ENCODE results near the gene AFF3. TPM values are rescaled to one million over a fixed set of nuclear protein-coding genes. Genes with fewer than 3 reads are reported as not detected.

AFF3 gene
- total RNA-seq, 1 experiment from 2014 or later, result 3.0 TPM

DNA sequence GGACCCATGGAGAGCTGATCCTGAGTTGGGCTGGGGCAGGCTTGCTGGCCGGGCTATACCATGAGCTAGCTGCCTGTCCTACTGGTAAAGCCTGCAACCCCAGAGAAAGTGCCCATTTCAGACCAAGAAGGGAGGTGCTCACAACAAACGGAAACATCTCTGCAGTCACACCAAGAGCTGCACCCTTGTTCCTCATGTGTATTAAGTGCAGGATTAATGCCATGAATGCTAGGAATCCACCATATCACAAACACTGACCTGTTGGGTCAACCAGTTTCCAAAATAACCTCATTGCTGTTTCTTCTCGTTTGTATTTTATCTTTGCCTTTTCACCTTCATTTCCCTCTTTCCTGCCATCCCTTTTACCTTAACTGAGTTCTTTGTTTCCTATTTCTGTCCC is 69.9 kb downstream of the AFF3 start:
- no peak for DNase-seq (ENCODE audit: low read depth)

DNA sequence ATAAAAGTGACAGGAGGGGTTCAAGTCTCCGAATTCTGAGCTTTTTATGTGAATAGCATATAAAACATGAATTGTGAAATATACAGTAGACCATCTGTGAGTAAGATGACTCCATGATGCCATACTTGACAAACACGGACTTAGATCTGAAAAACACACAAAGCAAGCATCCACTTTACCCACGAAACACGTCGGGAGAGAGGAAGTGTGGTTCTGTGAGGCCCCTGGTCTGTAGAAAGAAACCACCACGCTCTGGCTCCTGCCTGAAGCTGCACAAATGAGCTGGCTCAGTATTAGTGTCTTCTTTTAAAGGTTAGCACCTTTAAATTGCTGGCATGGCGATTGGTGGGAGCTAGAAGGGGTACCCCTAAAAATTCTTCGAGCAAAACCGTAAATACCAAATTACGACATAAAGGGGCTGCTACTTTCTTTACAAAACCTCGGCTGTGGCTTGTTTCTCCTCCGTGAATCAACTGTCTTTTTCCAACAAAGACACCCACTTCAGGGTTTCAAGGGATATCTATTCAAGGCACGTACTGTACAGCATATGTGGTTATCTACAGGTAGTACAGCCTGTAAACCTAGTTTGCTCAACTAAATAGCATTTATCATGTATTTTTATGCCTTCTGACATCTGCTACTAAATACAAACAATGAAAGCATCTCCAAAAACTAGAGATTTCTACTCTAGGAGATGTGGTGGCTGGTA is 70.9 kb downstream of the AFF3 start:
- no peak for DNase-seq (ENCODE audit: low read depth)

DNA sequence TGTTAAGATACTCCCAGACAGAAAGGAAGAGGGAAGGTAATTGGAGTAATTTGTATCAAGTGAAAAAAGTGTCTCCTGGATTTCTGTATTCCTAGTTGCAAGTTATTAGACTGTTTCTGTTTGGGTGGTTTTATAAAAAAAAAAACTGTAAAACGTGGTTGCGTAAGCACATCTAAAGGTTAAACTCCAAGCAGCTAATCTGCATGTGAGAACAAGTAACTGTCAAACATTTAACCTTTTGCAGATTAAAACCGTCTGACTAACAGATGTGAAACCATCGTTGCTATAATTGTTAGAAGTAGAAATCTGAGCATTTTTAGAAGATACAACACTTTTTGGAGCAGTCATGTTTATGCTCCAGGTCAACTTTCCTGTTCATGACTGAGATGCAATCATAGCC is 72.3 kb downstream of the AFF3 start:
- peak; percentile 26 for DNase-seq (ENCODE audit: low read depth)

DNA sequence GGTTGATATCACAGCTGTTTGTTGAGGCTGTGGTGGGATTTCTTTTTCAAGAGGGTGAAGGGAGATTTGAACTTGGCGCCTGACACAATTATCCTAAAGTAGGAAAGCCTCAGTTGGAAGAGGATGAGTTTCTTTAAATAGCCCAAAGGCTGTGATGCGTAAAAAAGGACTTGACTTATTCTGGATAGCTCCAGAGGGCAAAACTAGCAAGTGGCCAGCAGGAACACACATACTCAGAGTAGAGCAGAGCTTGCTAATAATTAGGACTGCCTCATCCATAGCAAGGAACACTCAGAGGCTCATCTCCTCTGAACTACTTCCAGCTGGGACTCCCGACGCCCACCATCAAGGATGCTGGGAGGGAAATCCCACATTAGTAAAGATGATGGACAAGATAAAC is 74.0 kb downstream of the AFF3 start:
- DNase-seq (ENCODE audit: low read depth), result peak; percentile 14

DNA sequence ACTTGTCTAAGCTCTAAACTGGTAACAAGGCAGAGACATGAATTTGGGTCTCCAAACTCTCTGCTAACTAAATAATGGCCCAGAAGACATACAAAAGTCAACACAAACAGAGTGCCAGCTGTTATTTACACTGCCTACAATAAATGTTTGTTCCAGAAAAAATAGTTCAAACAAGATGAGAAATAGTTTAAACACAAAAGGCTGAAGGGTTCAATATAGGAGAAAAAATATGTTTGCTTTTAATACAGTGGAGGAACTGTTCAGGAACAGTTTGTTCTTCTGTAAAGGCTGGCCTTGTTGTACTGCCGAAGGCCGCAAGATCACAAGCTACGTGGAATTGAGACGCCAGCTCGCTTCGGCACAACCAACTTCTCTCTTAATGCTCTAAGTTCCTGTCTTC is 74.6 kb downstream of the AFF3 start:
- no peak for DNase-seq (ENCODE audit: low read depth)

DNA sequence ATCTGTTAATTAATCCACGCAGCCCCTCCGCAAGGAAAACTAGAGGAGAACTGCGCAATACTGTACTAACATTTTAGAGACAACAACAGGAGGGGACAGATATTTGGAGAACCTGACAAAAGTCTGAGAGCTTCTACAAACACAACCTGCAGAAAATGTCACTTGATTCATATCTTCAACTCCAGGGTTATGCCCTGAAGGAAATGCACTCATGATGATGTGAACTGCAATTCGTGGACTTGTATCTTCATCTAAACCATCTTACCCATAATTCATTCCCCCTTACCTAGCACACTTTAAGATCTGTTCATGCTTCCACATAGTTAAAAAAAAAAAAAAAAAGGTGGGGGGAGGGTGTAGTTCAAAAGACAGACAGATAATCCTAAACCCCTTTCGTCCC is 75.5 kb downstream of the AFF3 start:
- DNase-seq (ENCODE audit: low read depth), result no peak

DNA sequence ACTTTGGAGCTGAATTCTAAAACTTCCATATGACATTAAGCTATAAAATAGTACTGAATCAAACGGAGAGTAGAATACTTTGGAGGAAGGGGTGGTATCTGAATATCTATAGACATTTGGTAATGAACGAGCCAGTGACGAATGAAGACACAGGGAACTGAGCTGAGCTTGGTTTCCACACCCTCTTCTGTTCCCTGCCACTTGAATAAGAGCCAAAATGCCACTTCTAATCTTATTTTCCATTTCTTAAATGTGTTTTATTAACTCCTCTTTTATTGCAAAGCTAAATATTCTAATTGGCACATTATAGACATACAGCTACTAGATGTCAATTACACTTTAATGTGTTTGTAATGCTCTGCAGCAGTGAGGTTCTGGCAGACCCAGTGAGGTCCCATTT is 76.1 kb downstream of the AFF3 start:
- no peak for DNase-seq (ENCODE audit: low read depth)

DNA sequence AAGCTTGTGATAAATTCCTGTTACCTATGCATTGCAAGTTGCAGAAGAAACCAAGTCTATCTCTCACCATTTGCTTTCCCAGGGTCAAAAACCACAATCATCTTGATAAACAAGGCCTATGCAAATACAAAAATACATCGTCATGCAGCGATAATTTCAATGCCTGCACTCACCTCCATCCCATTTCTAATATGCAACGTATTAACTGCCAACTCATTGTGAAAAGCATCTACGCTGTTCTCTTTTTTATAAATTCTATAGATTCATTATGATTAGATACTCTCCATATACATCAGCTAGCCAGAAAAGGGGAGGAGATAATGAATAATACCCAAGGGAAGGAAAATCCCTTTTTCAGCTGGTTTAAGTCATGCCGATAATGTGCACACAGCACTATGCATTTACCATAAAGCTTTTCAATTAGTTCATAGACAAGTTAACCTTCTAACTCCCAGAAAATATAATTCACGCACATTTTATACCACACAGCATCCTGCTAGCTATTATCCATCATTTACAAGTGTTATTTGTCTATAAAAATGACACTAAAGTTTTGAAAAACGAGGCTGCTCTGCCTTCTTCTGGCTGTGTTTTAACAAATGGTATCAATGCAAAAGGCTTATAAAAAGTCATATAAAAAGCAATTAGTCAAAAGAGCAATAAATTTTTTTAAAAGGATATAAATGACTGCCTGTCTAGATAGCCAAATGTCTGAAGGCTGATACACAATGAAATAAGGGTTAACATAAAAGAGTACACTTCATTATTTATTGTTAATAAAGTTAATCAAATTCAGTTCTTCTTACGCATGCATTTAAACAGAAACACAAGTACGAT is 77.6 kb downstream of the AFF3 start:
- peak; percentile 8 for DNase-seq (ENCODE audit: low read depth)

DNA sequence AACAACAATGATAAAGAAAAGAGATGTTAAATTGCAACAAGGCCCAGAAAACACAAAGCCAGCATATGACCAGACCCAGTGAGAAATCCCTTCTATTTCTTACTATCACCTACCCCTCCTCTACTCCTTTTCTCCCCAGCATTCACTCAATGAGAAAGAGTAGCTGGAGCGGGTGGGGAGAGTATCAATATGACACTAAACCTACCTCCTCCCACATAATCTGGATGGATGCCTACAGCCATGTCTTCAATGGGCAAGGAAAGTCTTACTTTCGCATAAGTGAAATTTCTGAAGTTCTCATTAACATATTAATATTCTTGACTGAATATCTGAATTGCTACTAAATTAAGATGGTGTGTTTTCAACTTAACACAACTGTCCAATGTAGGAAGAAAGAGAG is 78.2 kb downstream of the AFF3 start:
- no peak for DNase-seq (ENCODE audit: low read depth)

DNA sequence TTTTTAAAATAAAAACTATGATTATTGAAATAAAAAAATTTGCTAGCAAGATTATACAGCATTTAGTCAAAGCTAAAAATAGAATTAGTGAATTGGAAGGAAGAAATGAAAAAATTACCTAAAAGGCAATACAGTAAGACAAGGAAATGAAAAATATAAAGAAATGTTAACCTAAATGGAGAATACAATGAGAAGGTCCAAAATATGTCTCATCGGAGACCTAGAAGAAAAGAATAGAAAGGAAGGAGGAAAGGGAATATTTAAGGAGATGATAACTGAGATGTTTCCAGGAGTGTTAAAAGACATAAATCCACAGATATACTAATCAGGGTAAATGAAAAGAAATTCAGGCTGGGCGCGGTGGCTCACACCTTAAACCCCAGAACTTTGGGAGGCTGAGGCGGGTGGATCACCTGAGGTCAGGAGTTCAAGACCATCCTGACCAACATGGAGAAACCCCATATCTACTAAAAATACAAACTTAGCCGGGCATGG is 78.9 kb downstream of the AFF3 start:
- no peak for DNase-seq (ENCODE audit: low read depth)

DNA sequence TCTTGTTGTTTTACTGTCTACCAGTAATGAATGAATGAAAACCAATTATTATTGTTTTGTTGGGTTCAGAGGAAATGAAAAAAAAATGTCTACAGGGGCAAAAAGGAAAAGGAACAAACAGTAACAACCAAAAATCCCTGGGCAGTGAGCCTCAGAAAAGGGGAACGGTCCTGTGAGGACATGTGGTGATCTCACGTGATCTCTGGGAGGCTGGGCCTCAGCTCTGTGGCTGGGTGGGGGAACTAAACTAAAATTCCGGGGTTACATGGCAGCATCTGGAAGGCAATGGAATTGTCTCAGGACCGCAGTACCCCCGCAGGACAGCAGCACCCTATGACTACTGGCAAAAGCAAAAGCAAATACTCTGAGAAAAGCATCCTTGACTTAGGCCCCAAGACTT is 80.1 kb downstream of the AFF3 start:
- no peak for DNase-seq (ENCODE audit: low read depth)

DNA sequence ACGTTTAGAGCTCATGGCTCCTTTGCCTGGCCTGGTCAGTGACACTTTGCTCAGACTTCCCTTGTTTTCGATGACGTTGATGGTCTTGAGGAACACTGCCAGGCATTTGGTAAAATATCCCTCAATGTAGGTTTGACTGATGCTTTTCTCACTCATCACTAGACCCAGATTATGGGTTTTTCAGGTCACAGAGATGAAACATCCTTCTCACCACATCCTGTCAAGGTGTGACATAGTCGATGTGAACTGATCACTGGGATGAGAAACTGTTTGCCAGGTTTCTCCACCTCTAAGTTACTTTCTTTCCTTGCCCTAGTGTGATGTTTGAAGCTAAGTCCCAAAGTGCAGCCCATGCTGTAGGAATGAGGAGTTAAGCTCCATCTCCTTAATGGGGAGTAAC is 81.5 kb downstream of the AFF3 start:
- no peak for DNase-seq (ENCODE audit: low read depth)

DNA sequence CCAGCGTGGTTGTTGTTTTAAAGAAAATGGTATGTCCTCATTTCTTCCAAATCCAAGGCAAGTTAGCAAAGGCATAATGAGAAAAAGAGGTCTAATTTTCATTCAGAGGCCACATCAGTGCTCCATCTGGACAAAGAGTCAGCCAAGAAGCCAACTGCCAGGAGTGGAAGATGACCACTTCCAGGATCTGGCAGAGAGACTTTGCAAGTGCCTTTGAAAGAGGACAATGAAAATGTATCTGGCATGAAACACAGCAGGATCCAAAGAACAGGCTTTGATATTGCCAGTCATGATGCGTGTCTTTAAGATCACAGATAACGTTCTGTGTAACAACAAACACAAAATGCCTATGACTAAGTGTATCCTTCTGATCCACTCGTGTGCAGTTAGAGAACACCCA is 82.8 kb downstream of the AFF3 start:
- no peak for DNase-seq (ENCODE audit: low read depth)

DNA sequence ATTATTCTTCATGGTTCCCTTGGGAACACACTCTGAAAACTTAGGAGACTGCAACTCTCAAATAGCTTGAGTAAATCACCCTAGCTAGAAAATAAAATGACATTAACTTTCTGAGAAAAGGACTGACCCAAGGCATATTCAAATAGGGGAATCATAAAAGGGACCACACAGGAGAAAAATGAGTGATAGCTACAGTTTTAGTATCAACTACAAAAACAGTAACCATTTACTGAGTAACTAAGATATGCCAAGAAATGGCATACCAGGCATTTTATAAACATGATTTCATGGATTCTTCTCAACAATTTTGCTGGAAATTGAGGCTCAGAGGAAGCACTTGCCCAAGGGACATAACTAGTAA is 84.5 kb downstream of the AFF3 start:
- peak; percentile 60 for DNase-seq (ENCODE audit: low read depth)

DNA sequence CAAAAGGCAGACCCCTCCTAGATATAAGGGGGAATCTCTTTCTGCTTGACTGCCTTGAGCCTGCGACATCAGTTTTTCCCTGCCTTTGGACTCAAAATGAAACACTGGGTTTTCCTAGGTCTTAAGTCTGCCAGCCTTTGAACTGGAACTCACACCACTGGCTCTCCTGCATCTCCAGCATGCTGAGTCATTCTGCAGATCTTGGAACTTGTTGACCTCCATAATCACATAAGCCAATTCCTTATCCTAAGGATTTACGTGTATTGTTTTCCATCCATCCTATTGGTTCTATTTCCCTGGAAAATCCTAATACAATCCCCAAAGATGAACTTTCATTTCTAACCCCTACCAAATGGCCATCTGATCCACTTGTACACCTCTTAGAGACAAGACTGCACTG is 88.0 kb downstream of the AFF3 start:
- DNase-seq (ENCODE audit: low read depth), result no peak

DNA sequence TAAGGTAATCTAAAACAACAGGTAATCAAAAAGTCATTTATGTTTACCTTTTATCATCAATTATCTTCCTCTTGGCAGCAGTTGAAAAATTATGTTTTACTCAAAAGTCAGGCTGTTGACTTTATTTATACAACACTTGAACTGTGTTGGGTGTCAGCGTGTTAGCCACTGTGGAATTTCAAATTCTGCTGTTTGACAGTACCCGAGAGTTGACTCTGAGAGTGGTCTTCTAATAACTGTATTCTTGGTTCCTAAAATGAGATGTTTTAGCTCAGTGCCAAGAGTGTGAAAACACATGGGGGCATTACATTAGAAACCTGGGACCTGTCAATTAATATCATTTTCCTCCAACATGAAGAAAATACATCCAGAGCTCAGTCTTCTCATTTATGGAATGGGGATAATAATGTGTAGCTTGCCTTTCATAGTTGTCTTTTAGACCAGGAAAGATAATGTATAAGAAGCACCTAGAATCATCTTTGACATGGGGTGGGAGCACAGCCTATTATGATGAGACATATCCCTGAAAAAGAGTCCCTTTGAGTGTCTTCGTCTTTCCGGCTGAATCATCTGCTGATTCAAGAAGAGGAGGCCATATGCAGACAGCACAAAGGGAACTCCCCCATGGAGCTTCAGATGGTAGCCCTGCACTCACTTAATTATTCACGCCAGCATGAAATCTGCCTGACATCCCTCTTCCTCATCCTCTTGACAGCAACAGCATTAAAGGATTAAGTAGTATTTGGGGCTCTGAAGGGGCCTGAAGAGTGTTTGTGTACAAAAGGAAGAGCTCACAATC is 89.1 kb downstream of the AFF3 start:
- no peak for DNase-seq (ENCODE audit: low read depth)

DNA sequence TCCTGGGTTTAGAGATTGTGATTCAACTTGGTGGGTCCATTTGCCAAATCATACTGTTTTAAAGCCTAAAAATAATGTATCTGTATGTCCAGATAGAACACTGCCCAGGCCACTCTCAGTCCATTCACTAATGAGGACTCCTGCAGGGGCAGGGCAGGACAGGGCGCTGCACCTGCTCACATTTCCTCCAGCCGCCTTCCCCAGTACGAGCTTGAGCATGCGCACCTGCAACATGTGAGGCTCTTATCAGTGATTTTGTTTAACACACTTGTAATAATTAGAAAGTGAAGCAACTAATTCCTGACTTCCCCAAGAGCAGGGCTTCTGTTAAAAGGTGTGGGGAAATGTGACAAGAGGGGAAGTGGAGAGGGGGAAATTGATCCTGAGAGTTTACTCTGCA is 89.7 kb downstream of the AFF3 start:
- no peak for DNase-seq (ENCODE audit: low read depth)

DNA sequence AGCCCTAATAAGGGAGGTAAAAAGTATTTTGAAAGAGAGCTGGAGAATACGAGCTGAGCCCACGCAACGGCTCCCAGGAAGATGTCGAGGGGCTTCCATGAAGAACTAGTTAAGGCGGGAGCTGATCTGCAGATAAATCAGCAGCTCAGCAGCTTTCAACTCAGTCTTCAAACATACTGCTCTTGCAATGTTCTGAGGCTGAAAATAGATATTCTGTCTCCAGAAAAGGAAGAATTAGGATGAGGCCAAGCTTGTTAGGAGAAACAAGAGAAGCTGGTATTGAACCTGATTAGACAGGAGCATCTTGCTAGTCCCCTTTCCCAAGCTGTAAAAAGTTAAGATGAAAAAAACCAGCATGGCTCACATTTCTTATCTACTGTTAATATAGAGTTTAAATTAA is 91.1 kb downstream of the AFF3 start:
- no peak for DNase-seq (ENCODE audit: low read depth)

DNA sequence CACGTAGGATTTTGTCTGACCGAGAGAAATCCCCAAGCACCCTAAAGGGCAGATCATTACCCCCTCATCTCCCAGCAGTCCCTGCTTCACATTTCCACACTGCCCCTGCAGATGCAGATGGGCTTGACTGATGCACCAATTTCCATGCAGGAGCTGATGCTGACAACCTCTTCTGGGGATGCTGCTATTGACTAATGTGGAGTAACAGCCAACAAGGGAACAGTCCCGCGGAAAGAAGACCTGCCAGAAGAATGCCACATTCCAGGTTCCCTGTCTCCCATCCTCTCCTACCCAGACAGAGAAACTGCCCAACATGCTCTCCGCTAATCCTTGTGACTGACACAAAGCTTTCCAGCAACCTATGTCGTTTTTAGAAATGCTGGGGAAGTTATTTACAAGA is 91.7 kb downstream of the AFF3 start:
- DNase-seq (ENCODE audit: low read depth), result no peak

DNA sequence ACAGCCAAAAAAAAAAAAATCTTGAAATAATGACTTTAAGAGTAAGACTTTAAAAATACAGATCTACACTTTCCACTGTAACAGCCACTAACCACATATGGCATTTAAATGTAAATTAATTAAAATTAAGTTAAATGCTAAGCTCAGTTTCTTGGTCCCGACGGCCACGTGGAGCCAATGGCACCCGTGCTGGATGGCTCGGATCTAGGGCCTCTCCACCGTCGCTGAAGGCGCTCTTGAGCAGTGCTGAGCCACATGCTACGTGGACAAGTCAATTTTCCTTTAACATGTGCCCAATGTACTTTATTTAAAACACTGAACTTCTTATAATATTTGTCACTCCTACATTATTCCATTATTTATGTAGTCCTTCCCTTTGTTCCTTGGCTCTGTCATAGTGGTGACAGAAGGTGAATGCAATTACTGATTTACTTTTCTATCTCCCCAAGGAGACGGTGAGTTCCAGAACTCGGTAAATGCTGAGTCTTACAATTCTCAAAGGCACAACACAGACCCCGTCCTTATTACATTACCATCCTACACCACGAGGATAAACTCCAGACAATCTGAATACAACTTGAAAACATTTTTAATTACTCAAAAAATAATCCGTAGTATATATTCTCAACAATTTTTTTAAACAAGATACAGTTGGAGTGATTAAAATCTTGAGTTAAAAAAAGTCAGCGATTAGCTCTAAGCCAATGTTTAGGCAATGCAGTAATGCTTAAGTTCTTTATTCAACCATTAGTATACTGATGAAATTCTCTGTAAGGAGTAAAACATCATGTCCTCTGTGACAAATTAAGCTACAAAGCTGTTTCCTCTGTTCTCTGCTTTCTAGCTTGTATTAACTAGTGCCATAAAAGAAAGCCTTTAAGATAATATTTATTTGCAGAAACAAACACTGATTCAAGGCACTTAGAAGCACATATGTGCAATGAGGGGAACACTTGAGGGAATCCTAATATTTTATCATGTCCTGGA is 95.1 kb downstream of the AFF3 start:
- DNase-seq (ENCODE audit: low read depth), result no peak

DNA sequence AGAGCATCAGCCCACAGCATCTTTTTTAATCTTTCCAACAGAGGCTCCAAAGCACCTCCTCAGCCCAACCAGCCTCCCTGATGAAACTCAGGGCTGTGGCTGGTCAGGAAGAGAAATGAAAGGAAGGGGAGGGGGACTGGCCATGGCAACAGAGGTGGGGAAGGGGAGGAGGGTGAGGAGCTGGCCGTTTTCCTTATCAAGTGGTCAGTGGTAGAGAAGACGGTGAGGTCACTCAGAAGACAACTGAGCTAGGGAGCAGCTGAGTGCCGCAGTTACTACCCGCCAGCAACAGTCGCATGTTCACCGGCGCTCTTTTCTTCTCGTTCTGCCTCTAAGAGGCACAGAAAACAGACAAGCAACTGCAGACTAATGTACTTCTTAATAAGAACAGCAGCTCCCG is 97.4 kb downstream of the AFF3 start:
- no peak for DNase-seq (ENCODE audit: low read depth)
